Stimulated activated naive CD8-positive, alpha-beta T cell treated with anti-CD3 and anti-CD28 coated beads, Interleukin-15, amount 100 ng/mL, for 72 hours (primary cell): ENCODE measurements around the gene XPNPEP2.

Experiments
- ATAC-seq: fragments of 150-1000 bp; cut with Tn5 transposase; 2 replicates; pipeline ENCODE4 v1.10.0; 2021; ENCODE audit warnings: mild to moderate bottlenecking, moderate library complexity
- DNase-seq, 2 donors: peaks; one replicate each; pipeline ENCODE4 v3.0.0; 2021 to 2022
- H3K27ac Mint-ChIP-seq, 2 donors: one replicate each; pipeline ENCODE4 v1.8.0; 2022; ENCODE audit warnings: mild to moderate bottlenecking in 2 of 2, mixed read lengths in 2 of 2, moderate library complexity in 2 of 2
- H3K27me3 Mint-ChIP-seq: one replicate; pipeline ENCODE4 v1.8.0; 2022; ENCODE audit warnings: mixed read lengths
- H3K4me1 Mint-ChIP-seq: one replicate; pipeline ENCODE4 v1.8.0; 2022; ENCODE audit warnings: mild to moderate bottlenecking, mixed read lengths
- H3K4me3 Mint-ChIP-seq, 2 donors: one replicate each; pipeline ENCODE4 v1.8.0; 2022; ENCODE audit warnings: mild to moderate bottlenecking in 2 of 2, mixed read lengths in 2 of 2, moderate library complexity in 1 of 2
- H3K9me3 Mint-ChIP-seq, 2 donors: one replicate each; pipeline ENCODE4 v1.8.0; 2022; ENCODE audit warnings: mixed read lengths in 2 of 2

The XPNPEP2 gene

GRCh38 chrX:129706400-129707072 is 32.2 kb upstream of the XPNPEP2 start:
- no peak for ATAC-seq
- H3K9me3 Mint-ChIP-seq, result peaks cover 0 to 8% of the 10 kb centered on the region in 2 donors
- no peak for DNase-seq
- no peaks in the 10 kb centered on the region for H3K4me1 Mint-ChIP-seq
- H3K4me3 Mint-ChIP-seq, result no peak overlapping the region
- H3K27ac Mint-ChIP-seq, result no peak overlapping the region
- H3K27me3 Mint-ChIP-seq, result no peaks in the 10 kb centered on the region

- DNase-seq, result no peak
- Mint-ChIP-seq H3K4me3 (no peak overlapping the region), H3K4me1 (no peaks in the 10 kb centered on the region), H3K9me3 (no peaks in the 10 kb centered on the region), H3K27ac (no peak overlapping the region), H3K27me3 (no peaks in the 10 kb centered on the region)
- no peak for ATAC-seq
These were observed 24.2 kb upstream of the XPNPEP2 start for GRCh38 chrX:129714581-129714980.

GRCh38 chrX:129716507-129716906 is 22.3 kb upstream of the XPNPEP2 start:
- Mint-ChIP-seq H3K4me1 (peaks cover under 1% of the 10 kb centered on the region), H3K9me3 (no peaks in the 10 kb centered on the region), H3K4me3 (no peak overlapping the region), H3K27ac (no peak overlapping the region), H3K27me3 (no peaks in the 10 kb centered on the region)
- DNase-seq, result no peak
- ATAC-seq, result no peak

DNA sequence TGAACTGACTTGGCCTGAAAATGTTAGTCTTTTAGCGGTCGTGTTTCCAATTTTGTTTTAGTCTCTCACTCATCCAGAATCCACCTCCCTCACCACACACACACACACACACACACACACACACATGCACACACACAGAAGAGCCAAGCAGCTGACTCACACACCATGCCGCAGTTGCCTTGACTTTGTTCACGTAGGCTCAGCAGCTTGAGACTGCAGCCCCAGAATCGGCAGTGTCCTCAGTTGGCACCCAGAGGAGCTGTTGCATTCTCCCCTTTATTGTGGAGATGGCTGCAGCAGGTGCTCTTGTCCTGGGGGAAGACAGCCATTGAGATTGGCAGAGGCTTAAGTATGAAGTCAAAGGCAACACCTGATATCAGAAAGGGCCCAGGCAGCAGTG is 20.9 kb upstream of the XPNPEP2 start:
- ATAC-seq (no peak), DNase-seq (no peak)
- H3K4me1 Mint-ChIP-seq, result peaks cover 11% of the 10 kb centered on the region
- no peaks in the 10 kb centered on the region for H3K27me3 Mint-ChIP-seq
- no peak overlapping the region for H3K27ac Mint-ChIP-seq
- H3K4me3 Mint-ChIP-seq, result no peak overlapping the region
- H3K9me3 Mint-ChIP-seq, result no peaks in the 10 kb centered on the region

GRCh38 chrX:129718676-129719075 is 20.1 kb upstream of the XPNPEP2 start:
- Mint-ChIP-seq H3K4me1 (peaks cover 11% of the 10 kb centered on the region), H3K27ac (no peak overlapping the region), H3K9me3 (no peaks in the 10 kb centered on the region), H3K4me3 (no peak overlapping the region), H3K27me3 (no peaks in the 10 kb centered on the region)
- DNase-seq (no peak), ATAC-seq (no peak)

DNA sequence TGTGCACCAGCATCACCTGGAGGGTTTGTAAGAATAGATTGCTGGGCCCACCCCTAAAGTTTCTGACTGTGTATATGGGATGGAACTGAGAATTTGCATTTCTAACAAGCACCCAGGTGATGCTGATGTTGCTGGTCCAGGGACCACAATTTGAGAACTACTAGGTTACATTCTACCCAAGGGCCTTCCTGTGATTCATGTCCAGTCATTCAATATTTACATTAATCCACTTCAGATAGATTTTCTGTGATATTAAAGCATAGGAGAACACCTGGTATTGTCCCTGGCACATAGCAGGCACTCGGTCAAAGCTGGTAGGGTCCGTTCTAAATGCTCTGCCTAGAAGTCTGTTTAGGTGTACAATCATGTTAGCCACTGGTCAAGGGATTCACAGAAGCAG is 19.5 kb upstream of the XPNPEP2 start:
- Mint-ChIP-seq H3K4me1 (peaks cover 11% of the 10 kb centered on the region), H3K9me3 (no peaks in the 10 kb centered on the region), H3K27me3 (no peaks in the 10 kb centered on the region), H3K4me3 (no peak overlapping the region), H3K27ac (no peak overlapping the region)
- no peak for DNase-seq
- ATAC-seq, result no peak

DNA sequence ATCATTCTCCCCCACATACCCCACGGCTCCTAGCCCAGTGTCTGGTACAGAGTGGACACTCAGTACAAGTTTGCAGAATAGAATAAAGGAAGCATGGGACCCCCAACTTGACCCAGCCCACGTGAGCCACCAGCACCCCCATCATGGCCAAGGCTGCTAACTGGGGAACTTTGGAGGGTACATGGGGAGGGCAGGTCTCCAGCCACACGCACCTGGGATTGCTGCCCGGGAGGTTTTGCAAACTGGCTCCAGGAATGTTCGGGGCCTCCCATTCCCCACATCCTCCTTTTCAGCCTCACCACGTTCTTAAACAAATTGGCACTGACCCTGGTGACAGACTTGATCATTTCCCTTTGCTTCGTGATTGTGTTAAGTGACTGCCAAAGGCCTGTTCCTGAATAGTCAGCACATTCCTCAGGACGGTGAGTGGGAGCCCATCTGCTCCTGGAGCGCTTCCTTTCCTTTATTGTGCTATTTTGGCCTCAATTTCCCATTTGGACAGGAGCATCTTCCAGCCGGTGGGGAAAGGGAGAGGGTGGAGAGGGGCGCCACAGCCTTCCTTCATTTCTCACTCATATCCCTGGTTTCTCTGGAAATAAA is 18.7 kb upstream of the XPNPEP2 start:
- no peaks in the 10 kb centered on the region for H3K9me3 Mint-ChIP-seq
- H3K27me3 Mint-ChIP-seq, result no peaks in the 10 kb centered on the region
- no peak overlapping the region for H3K4me3 Mint-ChIP-seq
- DNase-seq (no peak), ATAC-seq (no peak)
- H3K4me1 Mint-ChIP-seq, result peaks cover 18% of the 10 kb centered on the region
- H3K27ac Mint-ChIP-seq, result no peak overlapping the region

GRCh38 chrX:129720741-129721140 is 18.0 kb upstream of the XPNPEP2 start:
- Mint-ChIP-seq H3K9me3 (no peaks in the 10 kb centered on the region), H3K27me3 (no peaks in the 10 kb centered on the region), H3K4me1 (peaks cover 18% of the 10 kb centered on the region), H3K27ac (no peak overlapping the region), H3K4me3 (no peak overlapping the region)
- ATAC-seq (no peak), DNase-seq (no peak)

DNA sequence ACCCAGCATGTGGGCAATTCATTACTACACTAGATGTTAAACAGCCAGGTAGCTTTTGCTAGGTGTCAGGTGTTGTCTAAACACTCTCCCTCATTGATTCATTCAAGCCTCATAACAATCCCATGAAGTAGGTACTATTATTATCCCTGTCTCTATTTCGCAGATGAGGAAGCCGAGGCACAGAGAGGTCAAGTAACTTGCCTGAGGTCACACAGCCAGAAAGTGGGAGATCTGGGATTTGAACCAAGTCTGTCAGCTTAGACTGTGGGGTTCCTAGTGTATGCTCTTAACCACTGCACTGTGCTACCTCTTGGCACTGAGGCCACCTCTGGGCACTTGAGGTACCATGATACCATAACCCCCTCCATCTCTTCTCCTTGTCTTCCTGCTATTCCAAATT is 17.4 kb upstream of the XPNPEP2 start:
- no peak overlapping the region for H3K27ac Mint-ChIP-seq
- DNase-seq (no peak), ATAC-seq (no peak)
- H3K27me3 Mint-ChIP-seq, result no peaks in the 10 kb centered on the region
- peaks cover 22% of the 10 kb centered on the region for H3K4me1 Mint-ChIP-seq
- no peak overlapping the region for H3K4me3 Mint-ChIP-seq
- H3K9me3 Mint-ChIP-seq, result no peaks in the 10 kb centered on the region

DNA sequence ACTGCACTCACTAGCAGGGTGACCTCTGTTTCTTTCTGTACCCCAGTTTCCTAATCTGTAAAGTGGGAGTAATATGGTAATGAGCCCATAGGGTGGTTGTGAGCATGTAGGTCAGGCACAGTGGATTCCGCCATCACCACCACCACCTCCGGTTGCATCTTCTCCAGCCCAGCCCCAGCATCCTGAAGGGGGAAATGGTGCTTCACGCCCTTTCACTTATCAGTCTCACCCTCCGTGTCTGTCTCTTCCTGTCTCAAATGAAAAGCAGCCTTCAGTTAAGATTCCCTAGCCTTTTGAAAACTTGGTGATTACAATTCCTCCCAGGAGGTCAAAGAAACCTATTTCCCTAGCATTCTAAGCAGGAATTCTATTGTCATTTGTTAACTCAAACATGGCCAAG is 16.9 kb upstream of the XPNPEP2 start:
- ATAC-seq (no peak), DNase-seq (no peak)
- Mint-ChIP-seq H3K9me3 (no peaks in the 10 kb centered on the region), H3K4me3 (no peak overlapping the region), H3K4me1 (peaks cover 27% of the 10 kb centered on the region), H3K27me3 (no peaks in the 10 kb centered on the region), H3K27ac (peak overlapping the region in 1 of 2 donors; percentile 28)

- no peaks in the 10 kb centered on the region for H3K9me3 Mint-ChIP-seq
- no peak overlapping the region for H3K4me3 Mint-ChIP-seq
- ATAC-seq (no peak), DNase-seq (no peak)
- H3K27me3 Mint-ChIP-seq, result no peaks in the 10 kb centered on the region
- no peak overlapping the region for H3K27ac Mint-ChIP-seq
- peaks cover 29% of the 10 kb centered on the region for H3K4me1 Mint-ChIP-seq
These were observed 15.3 kb upstream of the XPNPEP2 start for GRCh38 chrX:129723511-129723910.

- no peak for ATAC-seq
- no peak for DNase-seq
- peaks cover 29% of the 10 kb centered on the region for H3K4me1 Mint-ChIP-seq
- H3K27me3 Mint-ChIP-seq, result no peaks in the 10 kb centered on the region
- no peaks in the 10 kb centered on the region for H3K9me3 Mint-ChIP-seq
- H3K4me3 Mint-ChIP-seq, result no peak overlapping the region
- H3K27ac Mint-ChIP-seq, result no peak overlapping the region
These were observed 14.0 kb upstream of the XPNPEP2 start for GRCh38 chrX:129724754-129725153.

DNA sequence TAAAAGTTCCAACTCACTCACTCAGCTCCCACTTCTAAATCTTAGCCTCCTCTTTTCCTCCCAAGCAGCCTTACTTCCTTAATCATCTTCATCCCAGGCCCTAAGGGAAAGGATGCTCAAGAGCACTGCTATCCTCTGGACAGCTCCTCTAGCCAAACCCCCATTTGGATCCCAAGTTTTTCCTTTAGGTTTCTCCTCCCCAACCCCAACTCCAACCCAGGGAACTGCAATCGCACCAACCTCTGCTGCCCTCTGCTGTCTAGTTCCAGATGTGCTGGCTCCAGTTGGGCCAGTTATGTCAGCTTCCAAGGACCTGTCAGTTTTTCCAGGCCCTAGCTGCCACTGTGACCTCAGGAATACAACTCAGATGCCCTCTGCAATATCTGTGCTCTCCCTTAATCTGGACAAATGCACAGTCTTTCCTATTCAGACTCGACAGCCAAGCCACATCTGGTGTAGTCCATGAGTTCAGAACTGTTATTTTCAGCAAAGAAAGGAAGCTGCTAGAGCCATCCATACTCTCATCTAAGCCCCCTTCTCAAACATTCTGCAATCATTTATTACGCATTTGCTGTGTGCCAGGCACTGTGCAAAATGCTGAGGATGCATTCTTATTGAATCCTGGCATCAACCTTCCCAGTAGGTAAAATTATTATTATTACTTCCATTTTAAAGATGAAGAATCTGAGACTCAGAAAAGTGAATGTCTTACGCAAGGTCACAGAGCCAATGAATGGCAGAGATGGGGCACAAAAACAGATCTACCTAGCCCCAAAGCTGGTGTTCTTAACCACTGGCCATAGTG is 12.3 kb upstream of the XPNPEP2 start:
- Mint-ChIP-seq H3K4me1 (peaks cover 40% of the 10 kb centered on the region), H3K27me3 (no peaks in the 10 kb centered on the region), H3K9me3 (peaks cover 0 to 8% of the 10 kb centered on the region in 2 donors), H3K27ac (peak overlapping the region in 1 of 2 donors; percentile 86), H3K4me3 (no peak overlapping the region)
- DNase-seq (peak; percentile 17 to 19), ATAC-seq (no peak)

GRCh38 chrX:129728061-129728460 is 10.7 kb upstream of the XPNPEP2 start:
- no peak overlapping the region for H3K27ac Mint-ChIP-seq
- H3K4me3 Mint-ChIP-seq, result no peak overlapping the region
- ATAC-seq (no peak), DNase-seq (no peak)
- H3K27me3 Mint-ChIP-seq, result no peaks in the 10 kb centered on the region
- peaks cover 30% of the 10 kb centered on the region for H3K4me1 Mint-ChIP-seq
- H3K9me3 Mint-ChIP-seq, result peaks cover 0 to 8% of the 10 kb centered on the region in 2 donors

GRCh38 chrX:129731228-129731627 is 7.6 kb upstream of the XPNPEP2 start:
- Mint-ChIP-seq H3K4me1 (peaks cover 33% of the 10 kb centered on the region), H3K4me3 (no peak overlapping the region), H3K27me3 (no peaks in the 10 kb centered on the region), H3K27ac (no peak overlapping the region), H3K9me3 (peaks cover 0 to 8% of the 10 kb centered on the region in 2 donors)
- DNase-seq (no peak), ATAC-seq (no peak)

DNA sequence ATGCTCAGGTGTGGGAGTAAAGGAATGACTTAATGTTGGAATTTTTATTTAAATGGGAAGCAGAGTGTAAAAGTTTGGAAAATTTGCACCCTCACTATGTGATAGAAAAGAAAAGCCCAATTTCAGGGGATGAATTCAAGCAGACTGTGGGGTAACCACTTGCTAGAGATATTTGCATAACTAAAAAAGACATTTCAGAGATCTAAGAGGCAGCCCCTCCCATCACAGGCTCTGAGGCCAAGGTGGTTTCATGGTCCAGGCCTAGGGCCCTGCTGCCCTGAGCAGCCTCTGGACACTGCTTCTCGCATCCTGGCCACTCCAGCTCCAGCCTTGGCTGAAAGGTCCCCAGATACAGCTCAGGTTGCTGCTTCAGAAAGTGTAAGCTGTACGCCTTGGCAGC is 5.9 kb upstream of the XPNPEP2 start:
- Mint-ChIP-seq H3K9me3 (peaks cover 0 to 8% of the 10 kb centered on the region in 2 donors), H3K4me3 (no peak overlapping the region), H3K4me1 (peaks cover 36% of the 10 kb centered on the region), H3K27ac (no peak overlapping the region), H3K27me3 (no peaks in the 10 kb centered on the region)
- no peak for DNase-seq
- ATAC-seq, result no peak
